Measurements from ENCODE around the gene FAM50B. TPM values are rescaled to one million over a fixed set of nuclear protein-coding genes. Genes with fewer than 3 reads are reported as not detected.
A peak's percentile ranks its signal among the peaks of the same experiment; 100 is the strongest.

The FAM50B gene
- total RNA-seq, 6 donors from 2014 or later, result 11.7 to 23.3 (median 15.4) TPM

DNA sequence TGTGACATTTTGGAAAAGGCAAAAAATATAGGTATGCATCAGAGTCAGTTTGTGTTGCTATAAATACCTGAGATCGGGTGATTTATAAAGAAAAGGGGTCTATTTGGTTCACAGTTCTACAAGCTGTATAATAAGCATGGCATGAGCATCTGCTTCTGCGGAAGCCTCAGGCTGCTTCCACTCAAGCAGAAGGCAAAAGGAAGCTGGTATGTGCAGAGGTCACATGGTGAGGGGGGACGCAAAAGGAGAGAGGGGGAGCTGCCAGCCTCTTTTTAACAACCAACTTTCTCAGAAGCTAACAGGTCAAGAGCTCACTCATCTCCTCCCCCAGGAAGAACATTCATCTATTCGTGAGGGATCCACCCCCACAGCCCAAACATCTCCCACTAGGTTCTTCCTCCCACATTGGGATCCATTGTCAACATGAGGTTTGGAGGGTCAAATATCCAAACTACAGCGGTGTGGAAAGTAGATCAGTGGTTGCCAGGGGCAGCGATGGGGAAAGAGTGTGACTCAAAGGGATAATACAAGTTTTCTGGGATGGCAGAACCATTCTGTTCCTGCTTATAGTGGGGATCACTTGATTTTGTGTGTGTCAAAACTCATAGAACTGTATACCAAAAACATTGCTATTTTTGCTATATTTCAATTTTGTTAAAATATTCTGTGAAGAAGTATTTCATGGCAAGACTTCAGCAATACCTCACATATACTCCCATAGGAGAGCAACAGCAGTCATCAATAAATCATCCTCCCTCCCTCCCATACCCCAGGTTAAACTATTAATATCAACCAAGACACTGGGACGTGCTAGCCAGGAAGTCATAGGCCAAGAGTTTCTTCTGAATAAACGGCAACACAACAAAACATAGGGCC lies 9.9 kb upstream of the FAM50B start:
- peaks cover 0 to 8% (median 1%) of the 10 kb centered on the region in 4 donors for H3K4me1 ChIP-seq
- H3K4me3 ChIP-seq, result no peak overlapping the region
- TF ChIP-seq POLR2AphosphoS5 (IDR thresholded peaks at IDR 0.05), result no peak
- TF ChIP-seq, protein P1, sequence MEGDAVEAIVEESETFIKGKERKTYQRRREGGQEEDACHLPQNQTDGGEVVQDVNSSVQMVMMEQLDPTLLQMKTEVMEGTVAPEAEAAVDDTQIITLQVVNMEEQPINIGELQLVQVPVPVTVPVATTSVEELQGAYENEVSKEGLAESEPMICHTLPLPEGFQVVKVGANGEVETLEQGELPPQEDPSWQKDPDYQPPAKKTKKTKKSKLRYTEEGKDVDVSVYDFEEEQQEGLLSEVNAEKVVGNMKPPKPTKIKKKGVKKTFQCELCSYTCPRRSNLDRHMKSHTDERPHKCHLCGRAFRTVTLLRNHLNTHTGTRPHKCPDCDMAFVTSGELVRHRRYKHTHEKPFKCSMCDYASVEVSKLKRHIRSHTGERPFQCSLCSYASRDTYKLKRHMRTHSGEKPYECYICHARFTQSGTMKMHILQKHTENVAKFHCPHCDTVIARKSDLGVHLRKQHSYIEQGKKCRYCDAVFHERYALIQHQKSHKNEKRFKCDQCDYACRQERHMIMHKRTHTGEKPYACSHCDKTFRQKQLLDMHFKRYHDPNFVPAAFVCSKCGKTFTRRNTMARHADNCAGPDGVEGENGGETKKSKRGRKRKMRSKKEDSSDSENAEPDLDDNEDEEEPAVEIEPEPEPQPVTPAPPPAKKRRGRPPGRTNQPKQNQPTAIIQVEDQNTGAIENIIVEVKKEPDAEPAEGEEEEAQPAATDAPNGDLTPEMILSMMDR (IDR thresholded peaks at IDR 0.05), result no peak
- no peak for TF ChIP-seq EP300 (IDR thresholded peaks at IDR 0.05)
- 90 to 92% methylated on average over 8 of the region's 8 CpGs for WGBS, 2 donors
- no peaks in the 10 kb centered on the region for H3K36me3 ChIP-seq
- ATAC-seq (ENCODE audit: low FRiP score in 2 of 2), result no peak
- DNase-seq, result no peak
- no peaks in the 10 kb centered on the region for H3K27me3 ChIP-seq
- no peak overlapping the region for H3K27ac ChIP-seq
- no peaks in the 10 kb centered on the region for H3K9me3 ChIP-seq

DNA sequence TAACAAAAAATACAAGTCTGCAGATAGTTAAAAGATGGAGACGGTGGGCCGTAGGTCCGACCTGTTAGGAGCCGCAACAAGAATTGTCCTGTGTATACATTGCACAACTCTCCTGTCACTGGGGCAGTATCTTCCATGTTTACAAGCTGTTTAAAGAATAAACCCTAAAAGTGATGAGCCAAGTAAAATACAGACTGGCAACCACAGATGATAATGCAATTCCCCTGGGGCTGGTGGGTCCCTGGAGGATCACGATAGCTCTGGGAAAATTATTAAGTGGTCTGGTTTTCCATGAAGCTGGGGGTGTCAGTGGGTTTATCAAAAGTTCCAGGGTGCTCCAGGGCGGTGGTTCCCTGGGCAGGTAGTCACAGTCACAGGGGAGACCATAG lies 8.1 kb upstream of the FAM50B start:
- TF ChIP-seq, protein P1 (IDR thresholded peaks at IDR 0.05), result no peak
- no peak for TF ChIP-seq EP300 (IDR thresholded peaks at IDR 0.05)
- TF ChIP-seq POLR2A (IDR thresholded peaks at IDR 0.05), result no peak
- no peak for TF ChIP-seq POLR2AphosphoS5 (IDR thresholded peaks at IDR 0.05)
- Histone ChIP-seq H3K27ac (no peak overlapping the region), H3K4me3 (no peak overlapping the region), H3K36me3 (no peaks in the 10 kb centered on the region), H3K4me1 (peaks cover 0 to 8% (median 1%) of the 10 kb centered on the region in 4 donors), H3K9me3 (no peaks in the 10 kb centered on the region), H3K27me3 (no peaks in the 10 kb centered on the region)
- no peak for ATAC-seq (ENCODE audit: low FRiP score in 2 of 2)
- no peak for DNase-seq
- WGBS, 2 donors, result 85 to 91% methylated on average over 6 of the region's 6 CpGs

DNA sequence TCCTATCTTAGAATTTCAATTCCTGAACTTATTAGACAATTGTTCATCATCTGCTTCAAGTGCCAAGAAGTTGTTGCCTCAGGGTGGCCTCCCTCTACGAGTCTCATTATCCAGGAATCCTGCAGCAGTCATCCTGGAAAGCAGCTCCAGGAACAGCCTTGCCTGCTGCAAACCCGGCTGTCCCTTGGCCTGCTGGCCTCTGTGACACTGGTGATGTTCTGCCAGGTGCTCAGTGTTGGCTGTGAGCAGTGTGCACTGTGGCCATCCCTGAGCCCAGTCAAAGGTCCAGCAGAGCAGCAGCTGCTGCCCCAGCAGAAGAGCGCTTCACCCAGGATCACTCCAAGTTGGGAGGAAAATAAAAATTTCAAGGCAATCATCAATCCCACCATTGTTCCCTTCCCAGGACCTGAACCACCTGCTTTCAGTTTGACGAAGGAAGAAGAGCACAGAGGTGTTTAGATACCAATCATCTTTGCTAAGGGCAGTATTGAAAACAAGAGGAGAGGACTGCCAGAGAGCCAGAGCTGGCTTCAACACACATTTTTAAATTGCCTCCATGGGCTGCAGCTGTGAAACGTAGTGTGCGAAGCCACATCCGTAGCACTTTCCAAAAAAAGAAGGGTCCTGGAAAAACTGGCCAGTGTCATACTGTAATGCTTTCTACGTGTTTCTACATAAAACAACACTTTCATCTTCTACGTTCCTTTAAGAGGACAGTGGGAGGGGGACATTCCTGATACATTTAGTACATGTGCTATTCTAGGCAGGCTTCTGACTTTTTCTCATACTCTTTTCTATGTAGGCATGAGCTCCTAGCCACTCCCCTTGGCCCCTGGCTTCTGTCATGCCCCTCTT lies 7.2 kb upstream of the FAM50B start:
- H3K27ac ChIP-seq, result no peak overlapping the region
- H3K27me3 ChIP-seq, result no peaks in the 10 kb centered on the region
- no peak for DNase-seq

DNA sequence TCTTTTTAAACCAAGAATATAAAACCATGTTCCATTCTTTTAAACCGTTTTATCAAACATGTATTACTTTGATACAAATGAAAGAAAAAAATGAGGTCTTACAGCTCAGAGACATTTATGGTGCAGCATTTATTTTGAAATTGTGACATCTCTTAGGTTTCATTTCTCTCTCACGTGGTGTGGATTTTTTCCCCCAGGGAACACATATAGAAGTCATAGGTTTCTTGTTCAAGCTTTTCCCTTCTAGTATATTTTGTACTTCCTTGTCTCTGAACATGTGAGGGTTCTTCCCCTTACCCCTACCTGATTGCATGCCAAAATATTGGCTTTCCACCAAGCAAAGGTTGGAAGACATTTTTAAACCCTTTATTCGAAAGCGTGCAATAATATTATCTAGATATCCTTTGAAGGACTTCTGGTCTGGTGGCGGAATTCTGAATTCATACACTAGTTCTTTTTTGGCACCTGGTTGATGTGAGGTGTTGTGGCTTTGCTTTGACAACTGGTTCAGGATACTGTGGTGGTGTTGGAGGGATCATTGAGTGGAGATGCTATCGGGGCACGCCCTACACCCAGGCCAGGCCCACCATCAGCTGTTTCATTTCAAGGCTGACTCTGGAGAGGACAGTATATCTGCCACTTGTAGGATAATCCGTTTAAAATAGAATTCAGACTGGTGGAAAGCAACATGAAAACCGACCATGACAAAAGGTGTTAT lies 5.6 kb upstream of the FAM50B start:
- 77 to 85% methylated on average over 9 of the region's 9 CpGs for WGBS, 2 donors
- H3K27ac ChIP-seq, result no peak overlapping the region

More for the DNA sequence above, 7.2 kb upstream of the FAM50B start:
- H3K4me1 ChIP-seq, result peaks cover 0 to 8% (median 1%) of the 10 kb centered on the region in 4 donors
- H3K4me3 ChIP-seq, result no peak overlapping the region
- 78 to 79% methylated on average over 7 to 9 of the region's 9 CpGs for WGBS, 2 donors
- H3K36me3 ChIP-seq, result no peaks in the 10 kb centered on the region
- H3K9me3 ChIP-seq, result no peaks in the 10 kb centered on the region
- TF ChIP-seq POLR2AphosphoS5 (IDR thresholded peaks at IDR 0.05), result no peak
- TF ChIP-seq, protein P1 (IDR thresholded peaks at IDR 0.05), result no peak
- TF ChIP-seq POLR2A (IDR thresholded peaks at IDR 0.05), result no peak
- TF ChIP-seq EP300 (IDR thresholded peaks at IDR 0.05), result no peak
- peak; percentile 75 to 79 for ATAC-seq (ENCODE audit: low FRiP score in 2 of 2)

More for the DNA sequence above, 5.6 kb upstream of the FAM50B start:
- DNase-seq, result no peak
- Histone ChIP-seq H3K27me3 (no peaks in the 10 kb centered on the region), H3K4me3 (no peak overlapping the region), H3K4me1 (peaks cover 11 to 15% (median 11%) of the 10 kb centered on the region in 4 donors), H3K36me3 (no peaks in the 10 kb centered on the region), H3K9me3 (no peaks in the 10 kb centered on the region)
- ATAC-seq (ENCODE audit: low FRiP score in 2 of 2), result no peak
- TF ChIP-seq EP300 (IDR thresholded peaks at IDR 0.05) (no peak), POLR2AphosphoS5 (IDR thresholded peaks at IDR 0.05) (no peak), POLR2A (IDR thresholded peaks at IDR 0.05) (no peak)
- TF ChIP-seq, protein P1 (IDR thresholded peaks at IDR 0.05), result no peak
